Measurements from ENCODE around the gene COL6A2.
A peak's percentile ranks its signal among the peaks of the same experiment; 100 is the strongest.
"Not testable (repeated sequence)": the region's sequence is repeated elsewhere in the genome, so short reads cannot be mapped to it uniquely, and the experiment has no call there.

COL6A2 gene

DNA sequence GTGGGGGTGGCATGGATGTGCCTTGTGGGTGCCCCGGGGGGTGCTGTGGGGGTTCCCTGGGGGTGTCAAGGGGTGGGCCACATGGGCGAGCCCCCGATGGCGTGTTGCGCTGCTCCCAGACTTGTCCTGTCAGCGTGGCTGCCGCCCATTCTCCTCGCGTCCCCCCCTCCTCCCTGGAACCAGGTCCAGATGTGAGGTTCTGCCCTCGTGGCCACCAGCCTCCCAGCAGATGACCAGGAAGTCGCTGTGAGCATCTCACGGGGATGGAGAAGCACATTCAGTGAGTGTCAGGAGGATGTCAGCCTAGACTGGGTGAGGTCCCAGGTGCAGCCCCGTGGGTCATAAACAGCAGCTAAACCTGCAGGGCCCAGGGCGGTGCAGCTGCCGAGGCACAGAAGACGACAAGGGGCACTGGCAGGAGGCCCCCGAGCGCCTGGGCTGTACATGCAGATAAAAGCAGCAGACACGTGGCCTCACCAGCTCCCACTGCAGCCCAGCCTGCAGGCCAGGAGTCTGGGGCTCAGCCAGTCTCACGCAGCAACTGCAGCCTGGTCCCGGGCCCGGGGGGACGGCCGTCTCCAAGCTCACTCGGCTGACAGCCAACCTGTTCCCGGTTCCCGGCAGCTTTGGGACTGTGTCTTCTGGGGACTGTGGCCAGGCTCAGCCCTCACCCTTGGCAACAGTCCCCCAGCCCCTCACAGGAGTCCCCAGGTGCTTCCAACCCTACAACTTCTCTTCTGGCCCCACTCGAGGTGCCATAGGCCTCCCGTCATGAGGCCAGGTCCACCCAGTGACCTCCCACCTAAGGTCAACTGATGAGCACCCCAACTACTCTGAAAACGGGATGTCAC, 17.5 kb upstream of the COL6A2 start:
- no peak for DNase-seq

DNA sequence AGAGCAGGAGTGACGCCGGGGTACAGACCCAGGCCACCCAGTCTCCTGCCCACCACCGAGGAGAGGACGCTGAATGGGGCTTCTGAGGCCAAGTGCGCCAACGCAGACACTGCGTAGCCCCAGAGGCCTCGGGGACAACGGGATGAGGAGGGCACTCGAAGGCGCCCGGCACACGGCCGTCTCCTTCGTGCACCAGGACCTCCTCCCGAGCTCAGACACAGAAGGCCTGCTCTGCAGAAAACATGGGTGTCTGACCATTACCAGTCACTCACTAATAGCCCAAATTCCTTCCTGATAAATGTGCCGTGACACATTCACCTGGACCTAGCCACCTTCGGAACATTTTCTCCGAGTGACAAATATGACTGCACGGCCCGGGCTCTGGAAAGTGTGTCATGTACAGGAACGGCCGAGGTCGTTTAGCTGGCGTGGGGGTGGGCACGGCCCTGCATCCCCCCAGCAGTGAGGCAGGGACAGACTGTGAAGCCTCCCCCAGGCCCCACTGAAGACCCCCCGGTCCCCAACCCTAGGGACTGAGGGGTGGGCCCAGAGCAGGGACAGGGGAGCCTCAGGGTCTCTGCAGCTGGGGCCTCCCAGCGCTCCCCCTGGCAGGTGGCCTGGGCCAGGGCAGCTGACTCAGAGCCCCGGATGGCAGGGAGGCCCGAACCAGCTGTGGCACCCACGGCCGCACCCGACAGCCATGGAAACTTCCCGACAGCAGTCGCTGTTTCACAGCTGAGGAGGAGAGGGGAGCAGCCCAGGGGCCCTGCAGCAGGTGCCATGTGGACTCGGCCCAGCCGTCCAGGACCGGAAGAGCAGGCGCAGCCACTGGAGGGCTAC, 16.7 kb upstream of the COL6A2 start:
- DNase-seq, result no peak

DNA sequence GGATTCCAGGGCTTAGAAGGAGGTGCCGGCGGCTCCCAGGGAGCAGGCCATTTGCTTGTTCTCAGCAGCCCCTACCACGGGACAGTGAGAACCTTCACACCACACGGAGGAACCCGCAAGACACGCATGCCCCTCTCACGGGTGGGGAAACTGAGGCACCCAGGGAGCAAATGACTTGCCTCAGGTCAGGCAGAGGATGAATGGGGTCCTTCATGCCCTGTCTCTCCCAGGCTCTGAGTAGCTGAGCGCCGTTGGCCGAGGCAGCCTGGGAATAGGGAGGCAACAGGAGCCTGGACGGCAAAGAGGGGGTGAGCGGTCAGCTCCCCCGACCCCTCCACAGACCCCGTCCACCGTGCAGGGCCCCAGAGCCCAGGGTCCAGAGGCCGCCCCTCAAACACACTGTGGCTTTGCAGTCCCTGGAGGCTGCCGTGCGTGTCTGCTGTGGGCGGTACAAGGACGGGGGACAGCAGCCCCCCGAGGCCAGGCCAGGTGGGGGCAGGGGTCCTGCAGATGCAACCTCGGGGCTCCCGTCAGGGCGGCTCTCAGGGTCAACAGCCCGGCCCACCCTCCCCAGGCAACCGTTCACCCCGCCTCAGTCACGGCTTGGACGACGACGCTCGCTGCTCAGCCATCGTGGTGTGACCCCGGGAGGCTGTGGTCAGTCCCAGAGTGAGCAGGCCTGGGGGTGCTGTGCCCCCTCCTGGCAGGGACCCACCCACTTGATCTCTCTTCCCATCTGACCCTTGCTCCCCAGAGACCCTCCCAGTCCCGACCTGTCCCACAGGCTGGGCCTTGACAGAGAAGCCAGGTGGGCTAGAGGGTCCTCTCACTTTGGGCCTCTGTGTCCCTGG, 15.8 kb upstream of the COL6A2 start:
- DNase-seq, result no peak

DNA sequence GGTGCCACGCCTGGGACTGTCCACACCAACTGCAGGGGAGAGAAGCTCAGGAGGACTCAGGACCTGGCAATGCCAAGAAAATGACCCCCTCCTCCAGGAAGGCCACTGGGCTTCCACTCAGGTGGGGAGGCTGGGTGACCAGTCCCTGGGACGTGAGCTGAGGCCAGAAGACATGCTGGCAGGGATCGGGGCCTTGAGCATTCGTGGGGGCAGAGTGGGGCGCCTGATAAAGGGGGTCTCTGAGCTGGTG, 15.3 kb upstream of the COL6A2 start:
- no peak for DNase-seq

DNA sequence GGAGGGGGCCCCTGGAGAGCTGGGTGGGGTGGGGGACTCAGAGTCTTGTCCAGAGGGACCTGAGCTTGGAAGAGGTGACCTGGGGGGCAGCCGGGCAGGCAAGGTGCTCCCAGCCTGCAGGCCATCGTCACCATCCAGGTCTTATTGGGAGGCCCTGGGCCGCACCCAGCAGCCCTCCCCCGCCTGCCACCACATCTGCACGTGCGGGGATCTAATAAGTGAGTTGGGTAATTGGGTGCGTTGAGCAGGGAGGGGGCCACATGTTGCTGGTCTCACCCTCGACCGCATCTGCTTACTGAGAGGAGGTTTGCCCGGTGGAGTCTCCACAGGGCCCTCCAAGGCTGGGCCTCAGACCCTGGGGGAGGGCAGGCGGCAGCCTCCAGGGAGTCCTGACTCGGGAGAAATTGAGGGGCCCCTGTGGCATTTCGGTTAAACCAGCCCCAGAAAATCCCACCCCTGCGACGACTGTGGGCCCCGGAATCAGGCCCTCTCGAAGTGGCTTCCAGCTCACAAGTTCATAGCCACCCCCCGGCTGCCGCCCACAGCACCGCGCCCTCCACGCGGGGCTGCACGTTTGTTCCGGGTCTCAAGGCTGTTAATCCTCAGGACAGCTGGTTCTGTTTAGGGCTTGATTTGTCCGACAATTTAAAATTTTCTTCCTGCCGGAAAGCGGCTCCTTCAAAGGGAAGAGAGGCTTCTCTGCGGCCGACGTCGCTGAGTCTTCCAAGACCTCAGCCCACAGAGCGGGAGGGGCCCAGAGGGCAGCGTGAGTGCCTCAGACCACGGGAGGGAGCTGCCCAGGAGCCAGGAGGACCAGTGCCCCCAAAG, 14.7 kb upstream of the COL6A2 start:
- no peak for DNase-seq

DNA sequence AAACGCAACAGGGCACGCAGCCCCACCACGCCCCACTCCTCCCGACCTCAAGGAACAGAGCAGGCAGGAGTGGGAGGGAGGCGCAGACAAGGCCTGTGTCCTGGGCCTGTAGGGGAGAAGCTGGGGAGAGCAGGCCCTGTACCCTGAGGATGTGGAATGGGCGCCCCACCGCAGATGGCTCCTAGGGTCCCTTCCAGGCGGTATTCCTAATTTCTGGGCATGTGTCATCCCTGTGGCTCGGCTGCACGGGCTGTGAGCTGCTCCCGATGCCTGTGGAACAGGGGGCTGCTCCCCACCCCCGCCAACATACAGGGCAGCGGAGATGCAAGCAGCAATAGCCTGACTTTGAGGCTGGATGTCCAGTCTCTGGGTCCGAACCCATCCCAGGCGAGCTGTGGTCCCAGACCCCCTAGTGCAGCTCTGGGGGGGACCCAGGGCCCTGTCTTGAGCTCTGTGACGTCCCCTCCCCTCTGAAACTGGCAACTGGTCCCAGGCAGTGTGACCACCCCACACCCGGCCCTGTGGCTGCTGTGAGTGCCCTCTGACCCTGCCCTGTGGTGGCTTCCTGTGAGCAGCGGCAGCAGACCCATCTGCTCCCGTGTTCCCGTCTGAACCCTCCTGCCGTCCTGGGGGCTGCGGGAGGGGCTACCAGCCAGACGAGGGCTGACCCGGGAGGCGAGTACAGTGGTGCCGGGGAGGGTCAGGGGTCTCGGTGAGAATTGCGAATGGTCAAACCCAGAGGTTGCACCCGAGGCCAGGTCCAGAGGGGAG, 13.9 kb upstream of the COL6A2 start:
- no peak for DNase-seq

DNA sequence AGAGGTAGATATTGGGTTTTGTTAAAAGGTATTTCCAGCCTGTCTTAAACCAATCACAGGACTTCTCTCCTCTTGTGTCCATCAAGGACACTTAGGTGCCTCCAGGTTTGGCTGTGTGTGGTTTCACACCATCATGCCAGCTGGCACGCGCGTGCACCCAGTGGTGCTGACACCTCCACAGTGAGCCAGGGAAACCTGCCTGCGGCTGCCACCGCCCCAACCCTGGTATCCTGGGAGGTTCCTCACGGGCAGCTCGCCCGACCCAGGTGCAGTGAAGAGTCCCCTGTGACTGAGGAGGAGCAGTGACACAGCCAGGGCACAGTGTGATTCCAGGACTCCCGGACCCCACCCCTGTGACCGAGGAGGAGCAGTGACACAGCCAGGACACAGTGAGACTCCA, 13.2 kb upstream of the COL6A2 start:
- DNase-seq, result no peak

DNA sequence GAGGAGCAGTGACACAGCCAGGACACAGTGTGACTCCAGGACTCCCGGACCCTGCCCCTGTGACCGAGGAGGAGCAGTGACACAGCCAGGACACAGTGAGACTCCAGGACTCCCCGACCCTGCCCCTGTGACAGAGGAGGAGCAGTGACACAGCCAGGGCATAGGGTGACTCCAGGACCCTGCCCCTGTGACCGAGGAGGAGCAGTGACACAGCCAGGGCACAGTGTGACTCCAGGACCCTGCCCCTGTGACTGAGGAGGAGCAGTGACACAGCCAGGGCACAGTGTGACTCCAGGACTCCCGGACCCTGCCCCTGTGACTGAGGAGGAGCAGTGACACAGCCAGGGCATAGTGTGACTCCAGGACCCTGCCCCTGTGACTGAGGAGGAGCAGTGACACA, 12.7 kb upstream of the COL6A2 start:
- DNase-seq, result not testable (repeated sequence)

DNA sequence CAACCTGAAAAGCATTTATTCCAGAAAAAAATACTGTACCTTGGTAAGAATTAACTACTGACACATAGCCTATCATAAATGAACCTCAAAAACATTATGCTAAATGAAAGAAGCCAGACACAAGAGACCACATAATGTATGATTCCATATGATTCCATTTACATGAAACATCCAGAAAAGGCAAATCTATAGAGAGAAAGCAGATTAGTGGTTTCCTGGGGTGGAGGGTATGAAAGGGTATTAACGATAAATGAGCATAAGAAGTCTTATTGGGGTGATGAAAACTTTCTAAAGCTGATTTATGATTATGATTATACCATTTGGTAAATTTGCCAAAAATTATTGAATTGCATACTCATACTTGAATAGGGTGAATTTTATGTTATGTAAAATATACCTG, 10.3 kb upstream of the COL6A2 start:
- DNase-seq, result no peak

DNA sequence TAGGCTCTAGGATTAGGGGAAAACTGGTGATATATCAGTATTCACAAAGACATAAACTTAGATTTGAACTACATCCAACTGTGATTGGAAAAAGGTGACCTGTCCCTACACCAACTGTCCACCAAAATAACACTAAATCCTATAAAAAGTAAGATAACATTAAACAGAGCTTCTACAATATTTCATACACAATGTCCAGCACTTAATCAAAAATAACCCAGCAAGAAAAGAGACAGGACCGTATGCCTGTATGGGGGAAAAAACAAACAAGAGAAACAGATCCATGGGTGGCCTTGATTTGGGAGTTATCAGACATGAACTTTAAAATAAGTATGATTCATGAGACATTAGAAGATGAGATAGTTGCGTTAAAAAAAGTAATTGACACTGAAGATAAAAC, 9.7 kb upstream of the COL6A2 start:
- no peak for DNase-seq

DNA sequence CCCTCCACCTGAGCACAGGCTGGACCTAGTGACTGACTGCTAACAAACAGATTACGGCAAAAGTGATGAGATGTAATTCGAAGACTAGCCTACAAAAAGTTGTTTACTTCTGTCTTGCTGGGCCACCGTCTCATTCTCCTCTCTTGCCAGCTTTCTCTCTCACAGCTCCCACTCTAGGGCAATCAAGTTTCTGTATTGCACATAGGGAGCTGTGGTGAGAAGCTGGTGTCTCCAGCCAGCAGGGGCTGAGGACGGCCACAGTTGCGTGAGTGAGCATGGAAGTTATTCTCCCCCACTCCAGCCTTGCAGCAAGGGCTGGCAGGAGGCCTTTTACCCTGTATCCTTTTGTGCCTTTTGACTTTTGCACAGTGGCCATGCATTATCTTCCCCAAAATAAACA, 8.6 kb upstream of the COL6A2 start:
- no peak for DNase-seq

DNA sequence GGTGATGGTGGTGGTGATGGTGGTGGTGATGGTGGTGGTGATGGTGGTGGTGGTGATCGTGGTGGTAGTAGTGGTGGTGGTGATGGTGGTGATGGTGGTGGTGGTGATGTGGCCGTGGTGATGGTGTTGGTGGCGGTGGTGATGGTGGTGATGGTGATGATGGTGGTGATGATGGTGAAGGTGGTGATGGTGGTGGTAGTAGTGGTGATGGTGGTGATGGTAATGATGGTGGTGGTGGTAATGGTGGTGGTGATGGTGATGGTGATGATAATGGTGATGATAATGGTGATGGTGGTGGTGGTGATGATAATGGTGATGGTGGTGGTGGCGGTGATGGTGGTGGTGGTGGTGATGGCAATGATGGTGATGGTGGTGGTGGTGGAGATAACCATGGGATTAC, 6.8 kb upstream of the COL6A2 start:
- DNase-seq, result no peak

DNA sequence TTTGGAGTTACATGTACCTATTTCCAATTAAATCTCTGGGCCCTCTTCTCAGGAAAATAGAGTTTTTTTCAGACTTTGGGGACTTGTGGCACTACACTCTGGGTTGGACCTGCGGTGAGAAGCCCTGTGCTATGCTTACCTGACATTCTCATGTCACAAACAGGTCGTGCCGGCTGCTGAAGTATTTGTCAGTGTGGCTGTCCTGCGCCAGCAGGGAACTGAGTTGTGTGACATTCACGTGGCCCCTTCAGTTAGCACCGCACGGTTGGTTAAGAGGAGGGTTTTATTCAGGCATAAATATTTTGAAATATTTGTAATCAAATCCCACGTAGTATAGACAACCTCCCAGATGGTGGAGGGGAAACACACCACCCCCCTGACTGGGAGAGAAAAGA, 6.3 kb upstream of the COL6A2 start:
- no peak for DNase-seq

DNA sequence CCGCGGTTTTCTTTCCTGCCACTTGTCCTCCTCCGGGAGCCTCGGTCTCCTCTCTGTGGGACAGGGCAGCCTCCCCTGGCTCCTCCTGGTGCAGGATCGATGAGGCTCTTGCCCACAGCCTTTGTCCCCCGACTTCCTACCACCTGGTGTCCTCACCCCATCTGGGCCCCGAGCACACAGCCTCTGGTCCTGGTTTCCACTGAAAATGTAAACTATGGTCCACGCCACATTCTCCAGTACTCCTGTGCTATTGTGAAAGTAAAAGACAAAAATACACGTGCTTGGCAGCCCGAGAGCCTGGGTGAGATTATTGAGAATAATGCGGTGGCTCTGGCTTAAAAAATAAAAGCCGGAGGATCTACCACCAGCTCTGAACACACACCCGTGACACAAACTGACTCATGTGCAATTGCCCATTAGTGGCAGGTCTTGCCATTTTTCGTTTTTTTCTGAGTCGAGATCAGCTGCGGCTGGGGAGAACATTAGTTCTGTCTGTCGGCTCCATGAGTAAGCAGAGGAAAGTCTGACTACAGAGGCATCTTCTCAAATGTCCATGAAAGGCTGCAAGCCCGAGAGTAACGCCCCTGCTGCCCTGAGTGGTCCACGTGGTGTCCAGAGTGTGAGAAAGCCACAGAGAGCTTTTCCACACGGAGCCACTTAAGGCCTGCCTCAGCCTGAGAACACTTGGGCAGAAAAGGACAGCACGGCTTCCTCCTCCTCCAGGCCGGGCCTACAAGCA, 5.7 kb upstream of the COL6A2 start:
- DNase-seq, result no peak

DNA sequence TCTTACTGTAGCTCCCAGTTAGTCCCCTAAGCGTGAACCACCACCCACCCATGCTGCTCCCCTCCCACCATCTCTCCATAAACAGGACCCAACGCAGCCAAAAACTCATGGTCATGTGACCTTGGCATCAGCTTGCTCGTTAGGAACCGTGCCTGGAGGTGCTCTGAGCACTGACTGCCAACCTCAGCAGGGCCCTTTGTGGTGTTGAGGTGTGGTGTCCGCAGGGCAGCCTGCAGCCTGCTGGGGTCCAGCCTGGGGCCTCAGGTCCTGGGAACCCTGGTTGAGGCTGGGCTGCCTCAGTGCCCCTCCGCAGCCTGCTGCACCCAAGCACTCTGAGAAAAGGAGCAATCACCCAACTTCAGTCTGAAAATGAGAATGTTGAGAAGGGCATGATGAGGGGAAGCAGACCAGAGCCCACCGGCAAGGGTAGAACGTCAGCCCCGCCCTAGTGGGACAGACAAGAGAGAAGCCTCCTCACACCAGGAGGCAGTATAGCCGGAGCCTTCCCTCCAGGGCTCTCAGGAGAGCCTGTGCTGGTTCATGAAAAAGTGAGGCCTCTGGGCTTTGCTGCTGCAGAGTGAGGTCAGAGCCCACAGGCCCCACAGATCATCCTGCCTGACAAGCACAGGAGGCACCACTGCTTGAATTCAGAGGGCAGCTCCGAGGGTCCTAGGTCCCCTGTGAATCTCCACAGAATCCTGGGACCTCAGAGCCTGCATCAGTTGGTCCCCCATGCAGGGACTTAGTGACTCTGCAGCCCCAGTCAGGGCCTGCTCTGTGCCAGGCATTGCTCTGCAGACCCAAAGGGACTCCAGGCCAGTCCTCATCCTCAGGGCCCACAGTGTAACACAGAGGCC, 4.9 kb upstream of the COL6A2 start:
- no peak for DNase-seq

DNA sequence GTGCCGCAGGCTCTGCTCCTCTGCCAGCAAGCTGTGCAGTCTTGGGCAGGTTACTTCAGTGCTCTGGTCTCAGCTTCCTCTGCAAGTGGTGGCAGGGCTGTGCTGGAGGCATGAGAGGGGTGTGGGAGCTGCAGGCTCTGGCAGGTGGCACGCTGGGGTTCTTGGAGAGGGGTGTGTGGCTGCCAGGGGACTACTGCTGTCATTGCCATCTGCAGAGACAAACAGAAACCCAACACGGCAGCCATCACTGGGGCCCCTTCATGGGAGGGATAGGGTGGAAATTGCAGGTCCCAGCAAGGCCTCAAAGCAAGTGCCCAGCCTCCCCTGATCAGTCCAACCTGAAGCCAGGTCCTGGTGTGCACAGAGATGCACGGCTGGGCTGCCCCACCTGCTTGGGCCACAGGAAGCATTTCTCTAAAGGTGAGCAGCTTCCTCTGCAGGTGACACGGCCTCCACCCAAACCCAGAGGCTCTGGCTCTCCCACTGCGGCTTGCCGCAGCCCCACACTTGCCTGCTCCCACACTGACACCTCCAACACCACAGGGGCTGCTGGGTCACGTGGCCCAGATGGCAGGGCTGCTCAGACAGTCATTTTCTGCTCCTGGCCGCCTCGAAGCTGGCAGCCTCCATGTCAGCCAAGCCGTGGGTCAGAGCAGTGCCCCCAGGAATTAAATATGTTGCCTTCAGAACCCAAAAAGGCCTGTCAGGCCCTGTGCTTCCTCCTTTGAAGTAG, 4.1 kb upstream of the COL6A2 start:
- DNase-seq, result peak; percentile 22 to 34

DNA sequence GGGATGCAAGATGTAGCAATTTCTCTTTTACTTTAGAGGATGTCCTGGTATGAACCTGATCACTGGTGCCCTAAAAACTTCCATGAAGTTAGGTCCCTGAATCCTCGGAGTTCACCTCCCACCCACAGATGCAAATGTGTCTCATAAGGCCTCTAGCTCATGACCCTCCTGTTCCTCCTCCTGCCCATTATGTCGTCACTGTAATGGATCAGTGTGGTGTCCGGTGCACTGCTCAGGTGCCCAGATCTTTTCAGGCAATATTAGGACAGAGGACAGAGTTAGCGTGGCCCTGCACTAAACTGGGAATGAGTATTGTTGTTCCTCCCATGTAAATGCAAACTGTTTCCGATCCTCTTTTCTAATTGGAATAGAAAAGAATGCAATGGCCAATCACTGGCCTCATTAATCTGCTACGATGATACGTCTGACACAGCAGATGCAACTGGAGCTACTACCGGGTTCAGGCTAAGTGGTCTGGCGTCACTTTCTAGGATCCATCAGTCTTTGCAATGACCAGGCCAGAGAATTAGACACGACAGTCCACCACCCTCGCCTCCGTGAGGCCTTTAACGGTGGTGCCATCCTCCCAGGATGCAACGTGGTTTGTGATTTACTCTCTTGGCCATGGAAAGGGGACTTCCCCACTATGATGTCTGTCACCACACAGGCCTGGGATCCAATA, 3.4 kb upstream of the COL6A2 start:
- DNase-seq, result no peak

DNA sequence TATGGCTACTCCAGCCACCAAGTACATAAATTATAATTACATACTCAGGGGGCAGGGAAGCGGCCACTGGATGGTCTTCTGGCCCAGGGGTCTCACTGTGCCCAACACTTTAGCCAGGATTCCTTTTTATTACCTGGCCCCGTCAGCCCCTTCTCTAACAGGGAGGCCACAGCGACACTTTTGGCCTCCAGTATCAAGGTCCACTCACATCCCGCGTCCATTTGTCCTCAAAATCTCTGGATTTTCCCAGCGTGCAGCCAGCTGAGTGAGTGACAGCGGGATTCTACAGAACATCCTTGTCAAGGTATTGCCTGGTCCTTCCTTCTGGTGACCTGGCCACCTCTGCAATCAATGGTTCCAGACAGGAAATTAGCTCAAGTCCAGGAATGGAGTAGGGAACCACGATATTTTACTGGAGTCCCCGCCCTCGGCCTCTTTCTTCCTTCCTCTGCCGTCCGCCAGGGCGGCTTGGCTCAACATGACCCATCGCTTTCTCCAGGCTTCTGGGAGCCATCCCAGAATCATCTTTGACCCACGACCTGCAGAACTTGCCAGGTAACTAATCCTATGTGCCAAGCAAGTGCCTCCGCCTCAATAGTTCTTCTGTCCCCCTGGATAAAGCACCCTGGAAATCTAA, 2.7 kb upstream of the COL6A2 start:
- no peak for DNase-seq
